HCT116 (cell line): ENCODE data around the gene ADAMTS1. TPM values are rescaled to one million over a fixed set of nuclear protein-coding genes. Genes with fewer than 3 reads are reported as not detected.

Source experiments
- ATAC-seq: fragments of 200-7000 bp; cut with Tn5 transposase; 2 replicates; pipeline ENCODE4 v1.9.1; 2020; ENCODE audit warnings: mild to moderate bottlenecking, moderate library complexity
- BruUV-seq: library from RNA; stranded (reverse); fragments of 400-500 nt; replicated peaks from 2 replicates; lab custom pipeline; 2021; lab: Mats Ljungman, UMichigan
- CTCF ChIA-PET: fragments of 300-600 bp; sonication (Branson Sonifier 250); formaldehyde crosslinking; loops from one replicate; lab custom pipeline; 2021; ENCODE audit warnings: antibody characterized with exemption; lab: Charles Lee
- POLR2A ChIA-PET: fragments of 300-600, 350-600 bp; sonication (Branson Sonifier 250); formaldehyde crosslinking; loops from one replicate; lab custom pipeline; 2021; ENCODE audit warnings: antibody characterized with exemption; lab: Charles Lee
- RAD21 ChIA-PET, 2 experiments: fragments of 300-600 bp; sonication (Branson Sonifier 250); formaldehyde crosslinking; loops; one replicate each; lab custom pipeline; 2023; ENCODE audit warnings: low total read pairs in 2 of 2; ENCODE audit not compliant: uncharacterized antibody in 2 of 2, unreplicated experiment in 2 of 2, low non-redundant PET in 1 of 2; lab: Charles Lee
- DNase-seq: peaks from one replicate; pipeline ENCODE4 v3.0.0-alpha.2; 2010; ENCODE audit warnings: low read depth, low spot score
- H2AFZ ChIP-seq: fragments of 200-600 bp; shearing (Covaris generic), sonication (generic); 2 replicates; pipeline ENCODE4 v1.6.1; 2017; ENCODE audit warnings: low read depth, mixed run types, mixed read lengths, antibody characterized with exemption, low read length; ENCODE audit not compliant: poor library complexity, severe bottlenecking
- H3K27ac ChIP-seq: 2 replicates; pipeline ENCODE4 v1.5.1; 2012; ENCODE audit warnings: low read depth, low read length
- H3K27me3 ChIP-seq: fragments of 200-600 bp; sonication (generic); 2 replicates; pipeline ENCODE4 v1.6.1; 2016; ENCODE audit warnings: mixed run types, low read length, mixed read lengths; ENCODE audit not compliant: insufficient read depth
- H3K36me3 ChIP-seq, 2 experiments: fragments of 200-500 bp in 1 of 2; fragments of 200-600 bp in 1 of 2; sonication (Bioruptor generic) in 1 of 2; sonication (generic) in 1 of 2; 2 replicates each; pipeline versions ENCODE4 v1.5.1 to v1.6.1; 2014 to 2016; ENCODE audit warnings: low read length in 2 of 2, inconsistent platforms in 1 of 2, mixed read lengths in 1 of 2, mixed run types in 1 of 2; ENCODE audit not compliant: insufficient read depth in 2 of 2, control insufficient read depth in 1 of 2
- H3K4me1 ChIP-seq, 2 experiments: fragments of 200-600 bp in 1 of 2; sonication (generic) in 1 of 2; 2 replicates each; pipeline versions ENCODE4 v1.5.1 to v1.6.1; 2012 to 2017; ENCODE audit warnings: low read length in 2 of 2, inconsistent platforms in 1 of 2, mild to moderate bottlenecking in 1 of 2, mixed read lengths in 1 of 2, mixed run types in 1 of 2, moderate library complexity in 1 of 2; ENCODE audit not compliant: insufficient read depth in 2 of 2, control insufficient read depth in 1 of 2
- H3K4me2 ChIP-seq: fragments of 200-600 bp; sonication (generic); 2 replicates; pipeline ENCODE4 v1.6.1; 2017; ENCODE audit warnings: mixed run types, low read length, mixed read lengths
- H3K4me3 ChIP-seq, 2 experiments: fragments of 200-600 bp in 1 of 2; sonication (generic) in 1 of 2; replicated peaks in 1 of 2; 2 replicates each; pipeline ENCODE4 v1.5.1; 2011 to 2016; ENCODE audit warnings: low read length in 2 of 2, control low read depth in 1 of 2, low read depth in 1 of 2, mild to moderate bottlenecking in 1 of 2, mixed read lengths in 1 of 2, mixed run types in 1 of 2
- H3K79me2 ChIP-seq: fragments of 200-600 bp; sonication (generic); 2 replicates; pipeline ENCODE4 v1.6.1; 2017; ENCODE audit warnings: mild to moderate bottlenecking, mixed run types, low read length, moderate library complexity, mixed read lengths; ENCODE audit not compliant: insufficient read depth
- H3K9ac ChIP-seq: fragments of 200-600 bp; sonication (generic); 2 replicates; pipeline ENCODE4 v1.6.1; 2016; ENCODE audit warnings: low read length, mixed read lengths
- H3K9me2 ChIP-seq: fragments of 200-600 bp; sonication (generic), shearing (Covaris generic); 2 replicates; pipeline ENCODE4 v1.6.1; 2017; ENCODE audit warnings: mixed run types, mild to moderate bottlenecking, moderate library complexity; ENCODE audit not compliant: insufficient read depth
- H3K9me3 ChIP-seq, 2 experiments: fragments of 200-500 bp in 1 of 2; fragments of 200-600 bp in 1 of 2; sonication (Bioruptor generic) in 1 of 2; sonication (generic) in 1 of 2; 2 replicates each; pipeline ENCODE4 v1.6.1; 2014 to 2017; ENCODE audit warnings: low read length in 2 of 2, mixed read lengths in 2 of 2, inconsistent platforms in 1 of 2, low read depth in 1 of 2, mild to moderate bottlenecking in 1 of 2, mixed run types in 1 of 2, moderate library complexity in 1 of 2; ENCODE audit not compliant: control insufficient read depth in 1 of 2, insufficient read depth in 1 of 2
- H4K20me1 ChIP-seq: fragments of 200-600 bp; sonication (generic), shearing (Covaris generic); 2 replicates; pipeline ENCODE4 v1.6.1; 2017; ENCODE audit warnings: mixed run types, mild to moderate bottlenecking, moderate library complexity; ENCODE audit not compliant: insufficient read depth
- ATF3 ChIP-seq: IDR thresholded peaks from 2 replicates; pipeline ENCODE4 v1.6.1; 2012
- CBX3 ChIP-seq: IDR thresholded peaks from 2 replicates; pipeline ENCODE4 v1.6.1; 2012; ENCODE audit warnings: low read depth
- CEBPB ChIP-seq: IDR thresholded peaks from 2 replicates; pipeline ENCODE4 v1.6.1; 2012; ENCODE audit warnings: low read depth
- CTCF ChIP-seq, 3 experiments: fragments of 200-600 bp in 1 of 3; sonication (generic) in 1 of 3; IDR thresholded peaks in 2 of 3; conservative IDR thresholded peaks in 1 of 3; 2 replicates each; pipeline ENCODE4 v1.5.1; 2012 to 2017; ENCODE audit warnings: low read depth in 2 of 3, low read length in 2 of 3, antibody characterized with exemption in 1 of 3, borderline replicate concordance in 1 of 3, control low read depth in 1 of 3, mild to moderate bottlenecking in 1 of 3, mixed read lengths in 1 of 3, mixed run types in 1 of 3, moderate library complexity in 1 of 3; ENCODE audit not compliant: insufficient read depth in 1 of 3
- EGR1 ChIP-seq: IDR thresholded peaks from 2 replicates; pipeline ENCODE4 v1.6.1; 2012; ENCODE audit warnings: low read depth
- ELF1 ChIP-seq: IDR thresholded peaks from 2 replicates; pipeline ENCODE4 v1.6.1; 2012; ENCODE audit warnings: low read depth, borderline replicate concordance
- FOSL1 ChIP-seq: IDR thresholded peaks from 2 replicates; pipeline ENCODE4 v1.6.1; 2012; ENCODE audit warnings: low read depth
- JUND ChIP-seq: IDR thresholded peaks from 2 replicates; pipeline ENCODE4 v1.6.1; 2012
- MAX ChIP-seq: IDR thresholded peaks from 2 replicates; pipeline ENCODE4 v1.6.1; 2012
- POLR2A ChIP-seq: IDR thresholded peaks from 2 replicates; pipeline ENCODE4 v1.7.0; 2011; ENCODE audit warnings: borderline replicate concordance; ENCODE audit not compliant: insufficient read depth, insufficient read length; ENCODE audit errors: extremely low read depth
- RAD21 ChIP-seq: IDR thresholded peaks from 2 replicates; pipeline ENCODE4 v1.6.1; 2012; ENCODE audit warnings: low read depth, mild to moderate bottlenecking
- SIN3A ChIP-seq: IDR thresholded peaks from 2 replicates; pipeline ENCODE4 v1.6.1; 2012; ENCODE audit warnings: low read depth
- SP1 ChIP-seq: IDR thresholded peaks from 2 replicates; pipeline ENCODE4 v1.6.1; 2012; ENCODE audit warnings: low read depth
- SRF ChIP-seq: IDR thresholded peaks from 2 replicates; pipeline ENCODE4 v1.6.1; 2012; ENCODE audit warnings: low read depth
- TCF7L2 ChIP-seq: IDR thresholded peaks from 2 replicates; pipeline ENCODE4 v1.7.0; 2011; ENCODE audit warnings: borderline replicate concordance, inconsistent platforms; ENCODE audit not compliant: insufficient read depth, insufficient read length; ENCODE audit errors: extremely low read depth
- YY1 ChIP-seq: IDR thresholded peaks from 2 replicates; pipeline ENCODE4 v1.6.1; 2011; ENCODE audit warnings: low read length, low read depth, moderate library complexity, mild to moderate bottlenecking; ENCODE audit not compliant: insufficient replicate concordance; ENCODE audit errors: extremely low read depth
- ZBTB33 ChIP-seq: IDR thresholded peaks from 2 replicates; pipeline ENCODE4 v1.6.1; 2011; ENCODE audit warnings: mild to moderate bottlenecking, low read length, moderate library complexity; ENCODE audit not compliant: insufficient replicate concordance; ENCODE audit errors: extremely low read depth
- ZFX ChIP-seq: fragments of 450-650 bp; IDR thresholded peaks from 2 replicates; pipeline ENCODE4 v1.6.1; 2017
- ZNF274 ChIP-seq: fragments of 200-500 bp; sonication (Bioruptor generic); IDR thresholded peaks from 2 replicates; pipeline ENCODE4 v1.6.1; 2014; ENCODE audit warnings: mild to moderate bottlenecking, low read depth, low read length, inconsistent platforms
- intact Hi-C: fragments of 100-400 bp; cut with micrococcal nuclease; formaldehyde crosslinking; loops from 2 replicates; pipeline ENCODE4 v1.10.0; 2022
- total RNA-seq: library from RNA; stranded (reverse); gene quantifications from one replicate; pipeline ENCODE4 v1.2.1, GENCODE V29; 2021; ENCODE audit not compliant: unreplicated experiment

Gene ADAMTS1
- total RNA-seq, 1 experiment from 2014 or later: 0.98 TPM

GRCh38 chr21:26840201-26840600 is 5.0 kb downstream of the ADAMTS1 start:
- POLR2A ChIA-PET: no interaction called here
- Histone ChIP-seq H3K9me3 (peaks cover 6 to 27% of the 10 kb centered on the region in 2 experiments; a peak in 2 of 4 replicates), H3K79me2 (no peaks in the 10 kb centered on the region), H3K4me2 (no peak overlapping the region), H4K20me1 (no peaks in the 10 kb centered on the region), H2AFZ (no peak overlapping the region), H3K27me3 (no peaks in the 10 kb centered on the region), H3K4me3 (no peak overlapping the region), H3K27ac (no peak overlapping the region), H3K4me1 (no peaks in the 10 kb centered on the region), H3K9ac (no peak overlapping the region), H3K9me2 (no peaks in the 10 kb centered on the region), H3K36me3 (no peaks in the 10 kb centered on the region)
- DNase-seq (no peak), ATAC-seq (no peak)
- intact Hi-C loops: no loop called here
- no TSS peak for BruUV-seq
- CTCF ChIA-PET: no interaction called here
- TF ChIP-seq SRF (no peak), RAD21 (no peak)
- RAD21 ChIA-PET: no interaction called here

GRCh38 chr21:26837539-26837938 is 7.7 kb downstream of the ADAMTS1 start:
- intact Hi-C loops: no loop called here
- H3K9ac ChIP-seq: no peak overlapping the region
- H3K9me3 ChIP-seq: peaks cover 6 to 34% of the 10 kb centered on the region in 2 experiments; a peak in 2 of 4 replicates
- ChIA-PET CTCF (no interaction called here), POLR2A (no interaction called here), RAD21 (no interaction called here)
- H3K79me2 ChIP-seq: no peaks in the 10 kb centered on the region
- no peaks in the 10 kb centered on the region for H3K4me1 ChIP-seq
- H3K36me3 ChIP-seq: no peaks in the 10 kb centered on the region
- ATAC-seq: no peak
- no peaks in the 10 kb centered on the region for H3K27me3 ChIP-seq
- no peak for DNase-seq
- no peak overlapping the region for H3K27ac ChIP-seq
- no peaks in the 10 kb centered on the region for H4K20me1 ChIP-seq
- H3K9me2 ChIP-seq: no peaks in the 10 kb centered on the region
- H3K4me3 ChIP-seq: no peak overlapping the region
- no peak overlapping the region for H3K4me2 ChIP-seq
- H2AFZ ChIP-seq: no peak overlapping the region
- no TSS peak for BruUV-seq
- TF ChIP-seq CEBPB: no peak
- no peak for TF ChIP-seq CTCF (IDR thresholded peaks at IDR 0.05 in 2 of 3, conservative IDR thresholded peaks at IDR 0.05 in 1 of 3; ENCODE audit: borderline replicate concordance in 1 of 3, insufficient read depth in 1 of 3, low read depth in 2 of 3, low read length in 2 of 3)
- no peak for TF ChIP-seq POLR2A
- TF ChIP-seq ZNF274: no peak
- TF ChIP-seq ATF3: no peak
- no peak for TF ChIP-seq FOSL1
- TF ChIP-seq ZBTB33: no peak
- no peak for TF ChIP-seq JUND
- no peak for TF ChIP-seq SP1
- no peak for TF ChIP-seq YY1
- no peak for TF ChIP-seq TCF7L2
- TF ChIP-seq EGR1: no peak
- no peak for TF ChIP-seq CBX3
- TF ChIP-seq ELF1: no peak
- no peak for TF ChIP-seq MAX
- no peak for TF ChIP-seq ZFX
- TF ChIP-seq SIN3A: no peak
